Gastroesophageal sphincter (tissue), 4 donors: ENCODE measurements around the gene SRPRA. TPM values are rescaled to one million over a fixed set of nuclear protein-coding genes. Genes with fewer than 3 reads are reported as not detected.
"Not testable (repeated sequence)": the region's sequence is repeated elsewhere in the genome, so short reads cannot be mapped to it uniquely, and the experiment has no call there.

ENCODE experiments used
- ATAC-seq: fragments of 150-250 bp; one replicate; pipeline ENCODE4 v1.9.1; 2016; ENCODE audit warnings: mild to moderate bottlenecking, moderate library complexity
- H3K27ac ChIP-seq, 4 donors: fragments of 200-600 bp; sonication (generic) in 3 of 4; 1 replicate in 3 of 4; 2 replicates in 1 of 4; pipeline ENCODE4 v1.5.1; 2016 to 2019
- H3K27me3 ChIP-seq: fragments of 200-600 bp; sonication (generic); one replicate; pipeline ENCODE4 v1.5.1; 2019
- H3K36me3 ChIP-seq, 2 donors: fragments of 200-600 bp; sonication (generic); one replicate each; pipeline ENCODE4 v1.5.1; 2019; ENCODE audit warnings: control low read depth in 1 of 2
- H3K4me1 ChIP-seq, 3 donors: fragments of 200-600 bp; sonication (generic); 1 replicate in 2 of 3; 2 replicates in 1 of 3; pipeline ENCODE4 v1.5.1; 2016 to 2019; ENCODE audit warnings: control low read depth in 2 of 3
- H3K4me3 ChIP-seq, 2 donors: fragments of 200-600 bp; sonication (generic); one replicate each; pipeline ENCODE4 v1.5.1; 2019; ENCODE audit warnings: mild to moderate bottlenecking in 1 of 2, moderate library complexity in 1 of 2
- H3K9me3 ChIP-seq, 3 donors: fragments of 200-600 bp; sonication (generic); one replicate each; pipeline ENCODE4 v1.5.1; 2017 to 2019; ENCODE audit warnings: control low read depth in 2 of 3
- EP300 ChIP-seq: sonication (generic); formaldehyde crosslinking; IDR thresholded peaks from one replicate; pipeline ENCODE4 v1.6.1; 2017; ENCODE audit warnings: antibody characterized with exemption, mild to moderate bottlenecking
- POLR2A ChIP-seq, 2 donors: fragments of 450-650 bp; IDR thresholded peaks; one replicate each; pipeline ENCODE4 v1.6.1; 2017; ENCODE audit warnings: antibody characterized with exemption in 2 of 2, mild to moderate bottlenecking in 2 of 2, moderate library complexity in 1 of 2
- POLR2AphosphoS5 ChIP-seq: sonication (generic); formaldehyde crosslinking; IDR thresholded peaks from one replicate; pipeline ENCODE4 v1.6.1; 2017; ENCODE audit warnings: antibody characterized with exemption
- WGBS, 2 donors: methylation state at CpG; one replicate each; pipeline ENCODE4 v1.1.5; 2018; ENCODE audit warnings: low coverage in 1 of 2; 5-methylcytosine and 5-hydroxymethylcytosine counted together
- total RNA-seq, 4 donors: library from RNA; depleted of rRNA; stranded (reverse); fragments of >200 nt; gene quantifications; one replicate each; pipeline ENCODE4 v1.1.0, GENCODE V29; 2016
- TF ChIP-seq, protein P1 (sequence below), 4 experiments: fragments of 200-600 bp in 2 of 4; fragments of 450-650 bp in 2 of 4; sonication (generic) in 1 of 4; IDR thresholded peaks; one replicate each; pipeline ENCODE4 v1.5.1; 2017 to 2019; ENCODE audit warnings: antibody characterized with exemption in 4 of 4, mild to moderate bottlenecking in 2 of 4, moderate library complexity in 2 of 4

The SRPRA gene
- total RNA-seq, 4 donors from 2014 or later: 84.1 to 87.1 (median 86.7) TPM

DNA sequence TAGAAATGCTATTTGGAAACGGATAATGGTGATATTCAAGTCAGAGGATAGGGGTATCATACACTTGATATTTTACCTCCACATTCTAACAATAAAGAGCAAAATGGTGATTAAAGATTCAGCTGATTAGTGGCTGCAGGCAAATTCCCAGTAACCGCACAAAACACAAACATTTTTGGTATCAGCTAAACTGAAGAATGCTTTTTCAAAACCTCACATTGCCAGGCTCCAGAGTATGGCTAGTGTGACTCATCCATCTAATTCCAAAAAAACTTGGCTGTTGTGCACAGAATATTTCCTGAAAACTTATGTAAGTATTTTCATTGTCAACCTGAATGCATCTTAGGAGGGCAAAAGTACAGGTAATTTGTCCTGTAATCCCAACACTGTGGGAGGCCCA, 10.9 kb downstream of the SRPRA start:
- 65 to 82% methylated on average over 2 of the region's 2 CpGs for WGBS, 2 donors
- Histone ChIP-seq H3K36me3 (peaks cover 4 to 59% of the 10 kb centered on the region in 2 donors), H3K4me3 (no peak overlapping the region), H3K9me3 (no peaks in the 10 kb centered on the region), H3K27ac (no peak overlapping the region), H3K4me1 (no peaks in the 10 kb centered on the region), H3K27me3 (no peaks in the 10 kb centered on the region)
- no peak for ATAC-seq
- TF ChIP-seq POLR2AphosphoS5: no peak
- TF ChIP-seq EP300: no peak
- no peak for TF ChIP-seq POLR2A (IDR thresholded peaks at IDR 0.05)
- TF ChIP-seq, protein P1, sequence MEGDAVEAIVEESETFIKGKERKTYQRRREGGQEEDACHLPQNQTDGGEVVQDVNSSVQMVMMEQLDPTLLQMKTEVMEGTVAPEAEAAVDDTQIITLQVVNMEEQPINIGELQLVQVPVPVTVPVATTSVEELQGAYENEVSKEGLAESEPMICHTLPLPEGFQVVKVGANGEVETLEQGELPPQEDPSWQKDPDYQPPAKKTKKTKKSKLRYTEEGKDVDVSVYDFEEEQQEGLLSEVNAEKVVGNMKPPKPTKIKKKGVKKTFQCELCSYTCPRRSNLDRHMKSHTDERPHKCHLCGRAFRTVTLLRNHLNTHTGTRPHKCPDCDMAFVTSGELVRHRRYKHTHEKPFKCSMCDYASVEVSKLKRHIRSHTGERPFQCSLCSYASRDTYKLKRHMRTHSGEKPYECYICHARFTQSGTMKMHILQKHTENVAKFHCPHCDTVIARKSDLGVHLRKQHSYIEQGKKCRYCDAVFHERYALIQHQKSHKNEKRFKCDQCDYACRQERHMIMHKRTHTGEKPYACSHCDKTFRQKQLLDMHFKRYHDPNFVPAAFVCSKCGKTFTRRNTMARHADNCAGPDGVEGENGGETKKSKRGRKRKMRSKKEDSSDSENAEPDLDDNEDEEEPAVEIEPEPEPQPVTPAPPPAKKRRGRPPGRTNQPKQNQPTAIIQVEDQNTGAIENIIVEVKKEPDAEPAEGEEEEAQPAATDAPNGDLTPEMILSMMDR (IDR thresholded peaks at IDR 0.05): no peak

GRCh38 chr11:126257144-126257543, 11.6 kb downstream of the SRPRA start:
- 84 to 88% methylated on average over 2 of the region's 2 CpGs for WGBS, 2 donors
- Histone ChIP-seq H3K27ac (no peak overlapping the region), H3K27me3 (no peaks in the 10 kb centered on the region), H3K4me3 (no peak overlapping the region), H3K36me3 (peaks cover 1 to 53% of the 10 kb centered on the region in 2 donors), H3K4me1 (no peaks in the 10 kb centered on the region), H3K9me3 (no peaks in the 10 kb centered on the region)
- no peak for ATAC-seq
- TF ChIP-seq POLR2AphosphoS5 (no peak), EP300 (no peak), POLR2A (IDR thresholded peaks at IDR 0.05) (no peak)
- TF ChIP-seq, protein P1 (IDR thresholded peaks at IDR 0.05): no peak

DNA sequence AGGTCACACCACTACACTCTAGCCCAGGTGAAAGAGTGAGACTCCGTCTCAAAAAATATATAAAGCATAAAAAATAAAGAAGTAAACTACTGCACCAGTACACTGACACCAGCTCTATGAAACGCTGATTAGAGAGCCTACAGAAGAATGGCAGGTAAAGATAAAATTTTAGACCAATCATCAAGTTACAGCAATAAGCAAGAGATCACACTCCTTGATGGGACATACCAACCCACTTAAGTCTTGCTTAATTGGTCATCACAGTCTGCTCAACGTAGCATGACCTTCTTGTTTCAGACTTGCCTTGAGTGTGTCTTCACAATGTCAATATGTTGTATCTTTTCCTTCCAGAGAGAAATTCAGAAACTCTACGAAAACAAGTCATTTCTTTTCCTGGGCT, 12.5 kb downstream of the SRPRA start:
- Histone ChIP-seq H3K27me3 (no peaks in the 10 kb centered on the region), H3K4me1 (no peaks in the 10 kb centered on the region), H3K4me3 (no peak overlapping the region), H3K36me3 (peaks cover under 1 to 52% of the 10 kb centered on the region in 2 donors), H3K27ac (no peak overlapping the region), H3K9me3 (no peaks in the 10 kb centered on the region)
- 90 to 93% methylated on average over 3 to 4 of the region's 4 CpGs for WGBS, 2 donors
- ATAC-seq: no peak
- TF ChIP-seq EP300 (no peak), POLR2A (IDR thresholded peaks at IDR 0.05) (no peak), POLR2AphosphoS5 (no peak)
- TF ChIP-seq, protein P1 (IDR thresholded peaks at IDR 0.05): no peak

DNA sequence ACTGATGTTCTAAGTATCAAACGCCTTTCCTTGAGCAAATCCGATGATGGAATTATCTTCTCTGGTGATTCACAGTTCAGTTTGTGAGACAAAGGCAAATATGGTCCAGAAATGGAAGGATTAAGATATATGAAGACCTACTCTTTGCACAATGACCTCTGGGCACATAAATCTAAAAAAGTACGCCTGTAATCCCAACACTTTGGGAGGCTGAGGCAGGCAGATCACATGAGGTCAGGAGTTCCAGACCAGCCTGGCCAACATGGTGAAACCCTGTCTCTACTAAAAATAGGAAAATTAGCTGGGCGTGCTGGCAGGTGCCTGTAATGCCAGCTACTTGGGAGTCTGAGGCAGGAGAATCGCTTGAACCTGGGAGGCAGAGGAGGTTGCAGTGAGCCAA, 13.2 kb downstream of the SRPRA start:
- H3K4me1 ChIP-seq: not testable (repeated sequence)

DNA sequence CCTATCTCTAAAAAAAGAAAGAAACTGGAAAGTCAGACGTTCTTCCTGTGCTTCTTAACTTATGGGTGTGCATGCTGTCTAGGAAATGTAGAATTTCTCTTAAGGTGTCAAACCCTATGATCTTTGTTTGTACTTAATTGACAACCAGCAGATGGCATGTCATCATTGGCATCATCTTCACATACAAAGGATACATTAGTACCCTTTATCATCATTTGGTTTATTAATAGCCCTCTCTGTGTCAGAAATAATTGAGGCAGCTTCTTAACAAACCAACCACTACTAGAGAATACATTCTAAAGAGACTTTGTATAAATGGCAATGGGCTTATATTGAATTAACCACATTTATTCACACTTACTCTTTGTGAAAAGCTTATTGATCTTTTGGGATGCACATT, 13.9 kb downstream of the SRPRA start:
- WGBS, 2 donors: 20 to 100% methylated on average over 1 of the region's 1 CpG
- Histone ChIP-seq H3K9me3 (no peaks in the 10 kb centered on the region), H3K4me1 (no peaks in the 10 kb centered on the region), H3K4me3 (no peak overlapping the region), H3K27ac (no peak overlapping the region), H3K36me3 (peaks cover 3 to 63% of the 10 kb centered on the region in 2 donors), H3K27me3 (no peaks in the 10 kb centered on the region)
- TF ChIP-seq POLR2A (IDR thresholded peaks at IDR 0.05) (no peak), POLR2AphosphoS5 (no peak), EP300 (no peak)
- TF ChIP-seq, protein P1 (IDR thresholded peaks at IDR 0.05): no peak
- no peak for ATAC-seq

More for the DNA sequence above, 13.2 kb downstream of the SRPRA start:
- H3K36me3 ChIP-seq: peaks cover 3 to 58% of the 10 kb centered on the region in 2 donors
- not testable (repeated sequence) for ATAC-seq, H3K27me3 ChIP-seq, H3K27ac ChIP-seq, H3K9me3 ChIP-seq, H3K4me3 ChIP-seq
- WGBS, 2 donors: 86 to 100% methylated on average over 2 to 5 of the region's 5 CpGs
